K562 (cell line): ENCODE data around the gene BLTP3A. TPM values are rescaled to one million over a fixed set of nuclear protein-coding genes. Genes with fewer than 3 reads are reported as not detected.

Experiments used
- ARNT ChIP-seq, 2 experiments: fragments of 450-650 bp; IDR thresholded peaks; 2 replicates each; pipeline ENCODE4 v1.6.1; 2016; ENCODE audit warnings: mild to moderate bottlenecking in 1 of 2
- ATF7 ChIP-seq: fragments of 450-650 bp; IDR thresholded peaks from 2 replicates; pipeline ENCODE4 v1.7.1; 2014; ENCODE audit warnings: mild to moderate bottlenecking, moderate library complexity
- BCOR ChIP-seq: fragments of 450-650 bp; IDR thresholded peaks from 2 replicates; pipeline ENCODE4 v1.6.1; 2016
- CHD1 ChIP-seq: fragments of 200-600 bp; sonication (generic); IDR thresholded peaks from one replicate; pipeline ENCODE4 v1.6.1; 2012; ENCODE audit warnings: mild to moderate bottlenecking, moderate library complexity, low read length, inconsistent platforms
- FOXM1 ChIP-seq, 2 experiments: fragments of 450-650 bp in 1 of 2; sonication (generic) in 1 of 2; formaldehyde crosslinking in 1 of 2; IDR thresholded peaks; 2 replicates each; pipeline versions ENCODE4 v1.6.1 to v1.9.0; 2017 to 2022; ENCODE audit warnings: low read depth in 2 of 2, mild to moderate bottlenecking in 2 of 2, missing genetic modification reagents in 1 of 2, moderate library complexity in 1 of 2
- FOXO4 ChIP-seq: fragments of 450-650 bp; formaldehyde crosslinking; IDR thresholded peaks from 2 replicates; pipeline ENCODE4 v1.4.0; 2020; ENCODE audit warnings: mild to moderate bottlenecking, moderate library complexity
- HNRNPL ChIP-seq: fragments of 200-400 bp; formaldehyde crosslinking; IDR thresholded peaks from 2 replicates; pipeline ENCODE4 v1.6.1; 2017; ENCODE audit warnings: low read depth, mild to moderate bottlenecking, low read length
- MEIS2 ChIP-seq: fragments of 450-650 bp; IDR thresholded peaks from 2 replicates; pipeline ENCODE4 v1.6.1; 2014; ENCODE audit warnings: mild to moderate bottlenecking; ENCODE audit not compliant: partially characterized antibody
- MTA1 ChIP-seq: fragments of 450-650 bp; IDR thresholded peaks from 2 replicates; pipeline ENCODE4 v1.6.1; 2017; ENCODE audit warnings: borderline replicate concordance
- TAL1 ChIP-seq: fragments of 450-650 bp; IDR thresholded peaks from 2 replicates; pipeline ENCODE4 v1.6.1; 2016; ENCODE audit warnings: mild to moderate bottlenecking
- TARDBP ChIP-seq: fragments of 450-650 bp; IDR thresholded peaks from 2 replicates; pipeline ENCODE4 v1.6.1; 2016
- ZFPM2 ChIP-seq: fragments of 250-450 bp; sonication (Bioruptor Pico); IDR thresholded peaks from 2 replicates; pipeline ENCODE4 v1.5.1; 2022; ENCODE audit warnings: mild to moderate bottlenecking
- ZNF324 ChIP-seq: fragments of 250-450 bp; sonication (Bioruptor Pico); IDR thresholded peaks from 2 replicates; pipeline ENCODE4 v1.4.0; 2020; ENCODE audit warnings: mild to moderate bottlenecking
- ZNF551 ChIP-seq: fragments of 250-450 bp; sonication (Bioruptor Pico); IDR thresholded peaks from 2 replicates; pipeline ENCODE4 v1.5.0; 2021; ENCODE audit warnings: mild to moderate bottlenecking, moderate library complexity
- polyA plus RNA-seq, 8 experiments: library from polyadenylated mRNA; depleted of rRNA in 4 of 8; stranded (reverse) in 5 of 8; unstranded in 3 of 8; fragments of >200 nt; fragmentation: Nextera tagmentation in 2 of 8; fragmentation: Illumina TruSeq in 1 of 8; extraction: Ambion mirVana in 2 of 8; extraction: Trizol in 1 of 8; gene quantifications; 2 replicates each; pipeline versions ENCODE4 v1.2.1 to v1.2.3, GENCODE V29; 2011 to 2014; ENCODE audit warnings: inconsistent platforms in 1 of 8, missing spikeins in 1 of 8
- total RNA-seq, 7 experiments: library from RNA; depleted of rRNA in 6 of 7; stranded (reverse); fragments of >200 nt in 6 of 7; fragmentation: Illumina TruSeq in 2 of 7; extraction: Trizol in 2 of 7; gene quantifications; 2 replicates each; pipeline versions ENCODE4 v1.2.1 to v1.2.3, GENCODE V29; 2011 to 2021; ENCODE audit warnings: low replicate concordance in 1 of 7
- TF ChIP-seq, protein P1 (sequence below), 2 experiments: fragments of 450-650 bp; IDR thresholded peaks; 2 replicates each; pipeline ENCODE4 v1.6.1; 2016; ENCODE audit warnings: mild to moderate bottlenecking in 2 of 2, borderline replicate concordance in 1 of 2, low read depth in 1 of 2, moderate library complexity in 1 of 2
- TF ChIP-seq, protein P2 (sequence below): IDR thresholded peaks from 3 replicates; pipeline ENCODE4 v1.6.1; 2011; ENCODE audit warnings: borderline replicate concordance, mild to moderate bottlenecking; ENCODE audit not compliant: insufficient read length, insufficient read depth

The BLTP3A gene
- total and polyA plus RNA-seq, 9 of the 15 experiments (the other 6 are each of a cell fraction or from before 2014, with no cell fraction given), result 7.5 to 34.6 (median 15.5) TPM

DNA sequence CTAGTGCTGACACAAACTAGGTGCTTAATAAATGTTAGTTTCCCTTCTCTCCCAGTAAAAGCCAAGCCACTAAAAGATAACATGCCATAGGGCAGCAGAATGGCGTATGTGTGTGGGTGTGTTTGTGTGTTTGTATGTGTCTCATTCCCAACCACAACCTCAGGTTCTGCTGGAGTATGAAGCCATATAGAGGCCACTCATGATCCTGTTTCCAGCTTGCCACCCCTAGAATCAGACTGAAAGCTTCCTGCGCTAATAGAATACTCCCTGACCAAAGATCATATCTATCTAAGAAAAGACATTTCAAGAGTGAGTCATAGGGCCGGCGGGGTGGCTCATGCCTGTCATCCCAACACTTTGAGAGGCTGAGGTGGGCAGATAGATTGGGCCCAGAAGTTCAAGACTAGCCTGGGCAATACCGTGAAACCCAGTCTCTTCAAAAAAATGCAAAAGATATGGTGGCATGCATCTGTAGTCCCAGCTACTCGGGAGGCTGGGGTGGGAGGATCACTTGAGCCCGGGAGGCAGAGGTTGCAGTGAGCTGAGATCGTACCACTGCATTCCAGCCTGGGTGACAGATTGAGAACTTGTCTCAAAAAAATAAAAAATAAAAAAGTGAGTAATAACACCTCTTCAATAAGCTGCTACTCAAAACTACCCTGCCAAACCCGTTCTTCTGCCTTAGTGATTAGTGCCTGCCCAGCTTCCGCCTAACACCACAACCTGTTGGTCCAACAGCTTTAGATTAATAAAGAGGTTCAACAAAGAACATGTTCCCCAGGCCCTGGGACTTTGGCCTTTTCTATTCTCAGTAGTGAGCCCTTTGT, 46.4 kb upstream of the BLTP3A start (continued):
- 0 out of 4 replicates have a peak, but pooled peaks of 1 of the 2 experiments have one; percentile 21 for TF ChIP-seq ARNT (IDR thresholded peaks at IDR 0.05)
- TF ChIP-seq, protein P1, sequence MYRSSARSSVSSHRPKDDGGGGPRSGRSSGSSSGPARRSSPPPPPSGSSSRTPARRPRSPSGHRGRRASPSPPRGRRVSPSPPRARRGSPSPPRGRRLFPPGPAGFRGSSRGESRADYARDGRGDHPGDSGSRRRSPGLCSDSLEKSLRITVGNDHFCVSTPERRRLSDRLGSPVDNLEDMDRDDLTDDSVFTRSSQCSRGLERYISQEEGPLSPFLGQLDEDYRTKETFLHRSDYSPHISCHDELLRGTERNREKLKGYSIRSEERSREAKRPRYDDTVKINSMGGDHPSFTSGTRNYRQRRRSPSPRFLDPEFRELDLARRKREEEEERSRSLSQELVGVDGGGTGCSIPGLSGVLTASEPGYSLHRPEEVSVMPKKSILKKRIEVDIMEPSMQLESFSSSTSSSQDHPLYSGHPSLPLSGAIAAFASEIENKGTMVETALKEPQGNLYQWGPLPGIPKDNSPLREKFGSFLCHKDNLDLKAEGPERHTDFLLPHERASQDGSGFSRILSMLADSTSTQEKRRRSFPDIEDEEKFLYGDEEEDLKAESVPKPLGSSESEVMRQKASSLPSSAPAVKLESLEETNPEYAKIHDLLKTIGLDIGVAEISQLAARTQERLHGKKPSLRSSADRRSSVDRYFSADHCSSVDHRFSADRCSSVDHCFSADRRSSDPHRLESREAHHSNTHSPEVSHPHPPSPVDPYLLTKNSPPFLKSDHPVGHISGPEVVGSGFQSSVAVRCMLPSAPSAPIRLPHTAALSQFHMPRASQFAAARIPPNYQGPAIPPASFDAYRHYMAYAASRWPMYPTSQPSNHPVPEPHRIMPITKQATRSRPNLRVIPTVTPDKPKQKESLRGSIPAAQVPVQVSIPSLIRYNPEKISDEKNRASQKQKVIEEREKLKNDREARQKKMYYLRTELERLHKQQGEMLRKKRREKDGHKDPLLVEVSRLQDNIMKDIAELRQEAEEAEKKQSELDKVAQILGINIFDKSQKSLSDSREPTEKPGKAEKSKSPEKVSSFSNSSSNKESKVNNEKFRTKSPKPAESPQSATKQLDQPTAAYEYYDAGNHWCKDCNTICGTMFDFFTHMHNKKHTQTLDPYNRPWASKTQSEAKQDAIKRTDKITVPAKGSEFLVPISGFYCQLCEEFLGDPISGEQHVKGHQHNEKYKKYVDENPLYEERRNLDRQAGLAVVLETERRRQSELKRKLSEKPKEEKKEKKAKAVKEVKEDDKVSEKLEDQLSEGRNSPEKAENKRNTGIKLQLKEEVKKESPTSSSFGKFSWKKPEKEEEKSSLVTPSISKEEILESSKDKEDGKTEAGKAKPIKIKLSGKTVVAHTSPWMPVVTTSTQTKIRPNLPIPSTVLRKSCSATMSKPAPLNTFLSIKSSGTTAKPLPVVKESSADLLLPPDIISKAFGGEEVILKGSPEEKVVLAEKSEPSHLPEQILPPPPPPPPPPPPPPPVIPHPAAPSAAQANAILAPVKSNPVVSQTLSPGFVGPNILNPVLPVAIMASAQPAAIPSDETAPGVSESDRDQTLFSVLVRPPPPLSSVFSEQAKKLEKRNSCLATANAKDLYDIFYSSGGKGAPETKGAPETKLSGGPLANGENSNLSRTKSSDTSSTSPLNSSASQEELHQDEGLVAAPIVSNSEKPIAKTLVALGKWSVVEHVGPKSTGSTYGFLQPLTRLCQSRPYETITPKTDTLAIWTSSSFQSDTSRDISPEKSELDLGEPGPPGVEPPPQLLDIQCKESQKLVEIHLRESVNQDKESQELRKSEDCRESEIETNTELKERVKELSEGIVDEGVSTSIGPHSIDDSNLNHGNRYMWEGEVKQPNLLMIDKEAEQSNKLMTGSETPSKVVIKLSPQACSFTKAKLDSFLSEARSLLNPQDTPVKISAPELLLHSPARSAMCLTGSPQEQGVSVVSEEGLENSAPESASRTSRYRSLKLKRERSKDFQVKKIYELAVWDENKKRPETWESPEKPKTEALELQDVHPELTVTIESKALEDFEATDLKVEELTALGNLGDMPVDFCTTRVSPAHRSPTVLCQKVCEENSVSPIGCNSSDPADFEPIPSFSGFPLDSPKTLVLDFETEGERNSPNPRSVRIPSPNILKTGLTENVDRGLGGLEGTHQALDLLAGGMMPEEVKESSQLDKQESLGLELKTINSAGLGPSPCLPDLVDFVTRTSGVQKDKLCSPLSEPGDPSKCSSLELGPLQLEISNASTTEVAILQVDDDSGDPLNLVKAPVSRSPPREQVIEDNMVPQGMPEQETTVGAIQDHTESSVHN (IDR thresholded peaks at IDR 0.05; ENCODE audit: borderline replicate concordance in 1 of 2, low read depth in 1 of 2), result 0 out of 4 replicates have a peak, but pooled peaks of 1 of the 2 experiments have one; percentile 26
- no peak for TF ChIP-seq CHD1
- no peak for TF ChIP-seq ZNF324 (CRISPR knock-in tag)
- TF ChIP-seq FOXM1 (IDR thresholded peaks at IDR 0.05; ENCODE audit: low read depth), result 0 out of 2 replicates have a peak, but pooled peaks have one; percentile 13
- 0 out of 2 replicates have a peak, but pooled peaks have one; percentile 52 for TF ChIP-seq FOXM1 (CRISPR knock-in tag; IDR thresholded peaks at IDR 0.05; ENCODE audit: low read depth)
- TF ChIP-seq MTA1, result peak; percentile 45; the same call in 1 of the 2 replicates
- TF ChIP-seq MEIS2, result peak; percentile 66
- 0 out of 2 replicates have a peak, but pooled peaks have one; percentile 2 for TF ChIP-seq TAL1
- no peak for TF ChIP-seq ZFPM2
- TF ChIP-seq, protein P2, sequence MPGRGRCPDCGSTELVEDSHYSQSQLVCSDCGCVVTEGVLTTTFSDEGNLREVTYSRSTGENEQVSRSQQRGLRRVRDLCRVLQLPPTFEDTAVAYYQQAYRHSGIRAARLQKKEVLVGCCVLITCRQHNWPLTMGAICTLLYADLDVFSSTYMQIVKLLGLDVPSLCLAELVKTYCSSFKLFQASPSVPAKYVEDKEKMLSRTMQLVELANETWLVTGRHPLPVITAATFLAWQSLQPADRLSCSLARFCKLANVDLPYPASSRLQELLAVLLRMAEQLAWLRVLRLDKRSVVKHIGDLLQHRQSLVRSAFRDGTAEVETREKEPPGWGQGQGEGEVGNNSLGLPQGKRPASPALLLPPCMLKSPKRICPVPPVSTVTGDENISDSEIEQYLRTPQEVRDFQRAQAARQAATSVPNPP, result no peak
- no peak for TF ChIP-seq FOXO4
- no peak for TF ChIP-seq HNRNPL
- TF ChIP-seq ZNF551 (CRISPR knock-in tag), result no peak
- peak; percentile 88 for TF ChIP-seq ATF7
- TF ChIP-seq BCOR, result 0 out of 2 replicates have a peak, but pooled peaks have one; percentile 9
- peak; percentile 72; the same call in 1 of the 2 replicates for TF ChIP-seq TARDBP
